ENCODE measurements around the gene CPEB4. TPM values are rescaled to one million over a fixed set of nuclear protein-coding genes. Genes with fewer than 3 reads are reported as not detected.

The CPEB4 gene
- total and polyA plus RNA-seq, 2 donors (not counting 1 experiment from before 2014, with no cell fraction given), result 8.4 to 26.0 TPM

GRCh38 chr5:173863359-173863758 lies 24.8 kb upstream of the CPEB4 start:
- CTCF ChIA-PET, result no interaction called here
- H3K27me3 Mint-ChIP-seq, result peaks cover 20% of the 10 kb centered on the region
- 90% methylated on average over 2 of the region's 3 CpGs for WGBS (ENCODE audit: insufficient coverage)

More at GRCh38 chr5:173863359-173863758, 24.8 kb upstream of the CPEB4 start:
- Mint-ChIP-seq H3K9me3 (ENCODE audit: insufficient read depth) (no peaks in the 10 kb centered on the region), H3K4me1 (peaks cover 10% of the 10 kb centered on the region), H3K27ac (no peak overlapping the region), H3K4me3 (no peak overlapping the region)
- Histone ChIP-seq H3K27me3 (replicated peaks in 1 of 4; ENCODE audit: control extremely low read depth in 1 of 4, control insufficient read depth in 3 of 4, insufficient read depth in 4 of 4, low read length in 3 of 4) (no peaks in the 10 kb centered on the region), H3K9ac (ENCODE audit: low read length) (no peak overlapping the region), H2AFZ (ENCODE audit: insufficient read depth, low read depth, low read length, poor library complexity, severe bottlenecking) (no peak overlapping the region), H3K9me3 (ENCODE audit: control extremely low read depth in 1 of 3, control insufficient read depth in 2 of 3, insufficient read depth in 1 of 3, low read length in 2 of 3) (no peaks in the 10 kb centered on the region), H3K4me1 (ENCODE audit: control insufficient read depth in 2 of 2, insufficient read depth in 2 of 2, low read length in 2 of 2) (peaks cover 0 to 7% of the 10 kb centered on the region in 2 donors), H3K36me3 (replicated peaks in 1 of 2; ENCODE audit: control extremely low read depth in 1 of 2, control insufficient read depth in 1 of 2, extremely low read depth in 1 of 2, insufficient read depth in 2 of 2, low read length in 1 of 2) (no peaks in the 10 kb centered on the region), H3K4me2 (replicated peaks; ENCODE audit: low read depth, low read length, poor library complexity, severe bottlenecking) (no peak overlapping the region), H3K79me2 (ENCODE audit: control insufficient read depth, insufficient read depth, low read length) (no peaks in the 10 kb centered on the region), H3K4me3 (ENCODE audit: control extremely low read depth in 1 of 5, extremely low read depth in 1 of 5, insufficient read depth in 1 of 5, low read depth in 2 of 5, low read length in 4 of 5) (no peak overlapping the region), H4K20me1 (ENCODE audit: control insufficient read depth, insufficient read depth, low read length, poor library complexity, severe bottlenecking) (no peaks in the 10 kb centered on the region), H3K27ac (ENCODE audit: low read length in 2 of 2) (no peak overlapping the region)
- TF ChIP-seq EZH2 (IDR thresholded peaks at IDR 0.05; ENCODE audit: borderline replicate concordance, insufficient read depth, low read depth, low read length, poor library complexity, severe bottlenecking) (no peak), CTCF (IDR thresholded peaks at IDR 0.05) (no peak)
- intact Hi-C loops (cut with micrococcal nuclease), result no loop called here
- POLR2A ChIA-PET, result no interaction called here
- DNase-seq (no peak), ATAC-seq (ENCODE audit: low read depth) (no peak)

Data from B cell (primary cell).